HepG2 (cell line): Measurements from ENCODE around the gene TAMALIN. TPM values are rescaled to one million over a fixed set of nuclear protein-coding genes. Genes with fewer than 3 reads are reported as not detected.
A peak's percentile ranks its signal among the peaks of the same experiment; 100 is the strongest.

Experiments
- ATAC-seq: fragments of 200-7000 bp; cut with Tn5 transposase; 3 replicates; pipeline ENCODE4 v1.9.1; 2020; ENCODE audit warnings: mild to moderate bottlenecking, moderate library complexity
- BruUV-seq: library from RNA; stranded (reverse); fragments of 400-500 nt; replicated peaks from 2 replicates; lab custom pipeline; 2021; lab: Mats Ljungman, UMichigan
- CTCF ChIA-PET: fragments of 300-600 bp; formaldehyde crosslinking; extraction: SDS; loops from one replicate; lab custom pipeline; 2021; ENCODE audit warnings: low total read pairs, inconsistent platforms, low intra/inter-chr PET ratio; lab: Yijun Ruan, JAX
- POLR2A ChIA-PET: fragments of 350-600 bp; sonication (Branson Sonifier 250); formaldehyde crosslinking; loops from one replicate; lab custom pipeline; 2020; ENCODE audit warnings: antibody characterized with exemption, inconsistent platforms; lab: Yijun Ruan, JAX
- DNase-seq: peaks from one replicate; pipeline ENCODE4 v3.0.0-alpha.2; 2015; ENCODE audit warnings: low spot score
- FAIRE-seq: peaks from 3 replicates; lab custom pipeline; 2011; peaks lifted over from hg19 to GRCh38; lab: Jason Lieb, UNC
- H2AFZ ChIP-seq: one replicate; pipeline ENCODE4 v1.6.1; 2011; ENCODE audit warnings: low read length, inconsistent platforms
- H3K27ac ChIP-seq: fragments of 300-600 bp; 3 replicates; pipeline ENCODE4 v1.8.0; 2011; ENCODE audit warnings: mixed run types, mild to moderate bottlenecking, mixed read lengths, low read length, inconsistent platforms; ENCODE audit not compliant: insufficient read depth; ENCODE audit errors: extremely low read length
- H3K27me3 ChIP-seq, 2 experiments: fragments of 200-600 bp in 1 of 2; 2 replicates in 1 of 2; 3 replicates in 1 of 2; pipeline versions ENCODE4 v1.6.0 to v1.8.0; 2011; ENCODE audit warnings: low read length in 2 of 2, mild to moderate bottlenecking in 2 of 2, moderate library complexity in 2 of 2, inconsistent platforms in 1 of 2; ENCODE audit not compliant: insufficient read depth in 2 of 2, control insufficient read depth in 1 of 2
- H3K36me3 ChIP-seq, 2 experiments: fragments of 200-600 bp in 1 of 2; replicated peaks in 1 of 2; 2 replicates in 1 of 2; 3 replicates in 1 of 2; pipeline versions ENCODE4 v1.5.1 to v1.8.0; 2011; ENCODE audit warnings: low read length in 2 of 2, inconsistent platforms in 1 of 2; ENCODE audit not compliant: insufficient read depth in 2 of 2, control insufficient read depth in 1 of 2
- H3K4me1 ChIP-seq: 2 replicates; pipeline ENCODE4 v1.5.1; 2012; ENCODE audit warnings: low read length, inconsistent platforms; ENCODE audit not compliant: insufficient read depth
- H3K4me2 ChIP-seq: 2 replicates; pipeline ENCODE4 v1.6.0; 2011; ENCODE audit warnings: low read depth, low read length, inconsistent platforms
- H3K4me3 ChIP-seq, 3 experiments: fragments of 200-600 bp in 1 of 3; sonication (generic), shearing (Covaris generic) in 1 of 3; replicated peaks in 1 of 3; 2 replicates each; pipeline ENCODE4 v1.5.1; 2011 to 2016; ENCODE audit warnings: low read length in 3 of 3, inconsistent platforms in 2 of 3, low read depth in 2 of 3, mild to moderate bottlenecking in 2 of 3, control low read depth in 1 of 3, mixed read lengths in 1 of 3; ENCODE audit not compliant: insufficient read depth in 1 of 3
- H3K79me2 ChIP-seq: one replicate; pipeline ENCODE4 v1.6.1; 2011; ENCODE audit warnings: low read length, inconsistent platforms; ENCODE audit not compliant: insufficient read depth
- H3K9ac ChIP-seq: 2 replicates; pipeline ENCODE4 v1.6.0; 2011; ENCODE audit warnings: mild to moderate bottlenecking, low read depth, low read length, inconsistent platforms; ENCODE audit not compliant: insufficient read depth
- H3K9me3 ChIP-seq: 2 replicates; pipeline ENCODE4 v1.5.1; 2012; ENCODE audit warnings: mild to moderate bottlenecking, low read length
- H4K20me1 ChIP-seq: 2 replicates; pipeline ENCODE4 v1.6.0; 2011; ENCODE audit warnings: inconsistent platforms, mild to moderate bottlenecking, low read length, moderate library complexity; ENCODE audit not compliant: insufficient read depth
- FOXO1 ChIP-seq: sonication (generic); formaldehyde crosslinking; IDR thresholded peaks from 2 replicates; pipeline ENCODE4 v1.4.0; 2020; ENCODE audit warnings: missing genetic modification reagents
- GABPB1 ChIP-seq: IDR thresholded peaks from 2 replicates; pipeline ENCODE4 v1.6.1; 2016; ENCODE audit warnings: mild to moderate bottlenecking, missing genetic modification reagents, moderate library complexity, missing compliant biosample characterization
- KDM2A ChIP-seq: sonication (generic); formaldehyde crosslinking; IDR thresholded peaks from 2 replicates; pipeline ENCODE4 v1.4.0; 2020; ENCODE audit warnings: low read depth, missing genetic modification reagents, borderline replicate concordance
- PHF8 ChIP-seq: sonication (generic); formaldehyde crosslinking; IDR thresholded peaks from 2 replicates; pipeline ENCODE4 v1.5.0; 2020; ENCODE audit warnings: missing genetic modification reagents
- RAD21 ChIP-seq: fragments of 450-650 bp; formaldehyde crosslinking; IDR thresholded peaks from 2 replicates; pipeline ENCODE4 v1.5.0; 2020; ENCODE audit warnings: mild to moderate bottlenecking
- RAD51 ChIP-seq: fragments of 450-650 bp; IDR thresholded peaks from 2 replicates; pipeline ENCODE4 v1.6.1; 2016; ENCODE audit warnings: borderline replicate concordance
- SP1 ChIP-seq, 2 experiments: fragments of 450-650 bp in 1 of 2; sonication (generic) in 1 of 2; formaldehyde crosslinking in 1 of 2; IDR thresholded peaks; 2 replicates each; pipeline versions ENCODE4 v1.4.0 to v1.6.1; 2016 to 2020; ENCODE audit warnings: missing genetic modification reagents in 1 of 2
- SP4 ChIP-seq: sonication (generic); formaldehyde crosslinking; IDR thresholded peaks from 2 replicates; pipeline ENCODE4 v1.8.1; 2023; ENCODE audit warnings: mild to moderate bottlenecking, missing genetic modification reagents
- SPEN ChIP-seq: sonication (generic); formaldehyde crosslinking; IDR thresholded peaks from 2 replicates; pipeline ENCODE4 v1.5.1; 2020; ENCODE audit warnings: low read depth, mild to moderate bottlenecking, missing genetic modification reagents
- TEAD3 ChIP-seq: optimal IDR thresholded peaks from 2 replicates; pipeline ENCODE3; 2016; ENCODE audit warnings: borderline replicate concordance
- ZFP90 ChIP-seq: sonication (generic); formaldehyde crosslinking; IDR thresholded peaks from 2 replicates; pipeline ENCODE4 v1.8.0; 2022; ENCODE audit warnings: missing genetic modification reagents, mild to moderate bottlenecking, inconsistent platforms, borderline replicate concordance
- ZNF33B ChIP-seq: sonication (generic); formaldehyde crosslinking; IDR thresholded peaks from 2 replicates; pipeline ENCODE4 v1.5.1; 2020; ENCODE audit warnings: mild to moderate bottlenecking, missing genetic modification reagents
- ZNF512B ChIP-seq: sonication (generic); formaldehyde crosslinking; IDR thresholded peaks from 2 replicates; pipeline ENCODE4 v1.5.1; 2020; ENCODE audit warnings: missing genetic modification reagents, mild to moderate bottlenecking, borderline replicate concordance
- ZNF724P ChIP-seq: sonication (generic); formaldehyde crosslinking; IDR thresholded peaks from 2 replicates; pipeline ENCODE4 v1.8.0; 2022; ENCODE audit warnings: missing genetic modification reagents, borderline replicate concordance
- WGBS: methylation state at CpG from one replicate; pipeline ENCODE4 v1.1.6; 2017; ENCODE audit warnings: low lambda C conversion rate; 5-methylcytosine and 5-hydroxymethylcytosine counted together
- in situ Hi-C: cut with HindIII; loops from 2 replicates; pipeline ENCODE4 v1.10.0; 2017; ENCODE audit warnings: low pct_unique_long_range_greater_than_20kb; ENCODE audit not compliant: extremely low pct_ligation_motif_present
- intact Hi-C: fragments of 100-400 bp; cut with micrococcal nuclease; formaldehyde crosslinking; loops from one replicate; pipeline ENCODE4 v1.10.0; 2022; ENCODE audit not compliant: unreplicated experiment
- polyA plus RNA-seq, 8 experiments: library from polyadenylated mRNA; depleted of rRNA in 3 of 8; stranded (reverse) in 7 of 8; unstranded in 1 of 8; fragments of >200 nt; fragmentation: Illumina TruSeq in 4 of 8; extraction: Trizol in 4 of 8; gene quantifications; 2 replicates each; pipeline versions ENCODE4 v1.2.1 to v1.2.3, GENCODE V29; 2011 to 2016; ENCODE audit warnings: low read depth in 4 of 8, missing spikeins in 1 of 8, mixed read lengths in 1 of 8; ENCODE audit not compliant: insufficient read depth in 1 of 8
- total RNA-seq, 5 experiments: library from RNA; depleted of rRNA; stranded (reverse); fragments of >200 nt; fragmentation: Illumina TruSeq; extraction: Trizol; gene quantifications; 2 replicates each; pipeline ENCODE4 v1.2.3, GENCODE V29; 2016; ENCODE audit warnings: low read depth in 1 of 5
- TF ChIP-seq, protein P1 (sequence below): IDR thresholded peaks from 2 replicates; pipeline ENCODE4 v1.4.0; 2020; ENCODE audit warnings: mild to moderate bottlenecking, missing genetic modification reagents

Gene TAMALIN
- total and polyA plus RNA-seq, 2 of the 13 experiments (the other 11 are each of a cell fraction or from before 2014, with no cell fraction given) = 2.9 to 10.9 TPM

- TF ChIP-seq ZNF724P (CRISPR knock-in tag) = peak; percentile 38; the same call in 1 of the 2 replicates
- TF ChIP-seq ZNF512B (CRISPR knock-in tag) = no peak
- TF ChIP-seq SP1 (IDR thresholded peaks at IDR 0.05) = no peak
- no peak for TF ChIP-seq SP1 (CRISPR knock-in tag; IDR thresholded peaks at IDR 0.05)
- TF ChIP-seq TEAD3 = peak; percentile 46
- TF ChIP-seq FOXO1 = no peak
- TF ChIP-seq RAD51 = no peak
- TF ChIP-seq ZFP90 = no peak
- TF ChIP-seq SP4 = 0 out of 2 replicates have a peak, but pooled peaks have one; percentile 27
These were observed 14.0 kb downstream of the TAMALIN start (continued) for GRCh38 chr12:52020539-52021336.

- FAIRE-seq (no peak), DNase-seq (peak; percentile 36), ATAC-seq (peak; percentile 60)
- no peaks in the 10 kb centered on the region for H3K36me3 ChIP-seq
- peak overlapping the region; percentile 17; the same call in 1 of the 2 replicates for H3K9ac ChIP-seq
- H3K4me2 ChIP-seq = peak overlapping the region; percentile 93
- H3K27me3 ChIP-seq = no peaks in the 10 kb centered on the region; a peak in 1 of 5 replicates
- ChIA-PET POLR2A (interaction anchor here (0.6 to 4.0 kb wide), 6 partner anchors 12 to 46 kb away, joined by 3 to 45 read pairs (median 4); partner anchors contain the start of genes NR4A1 and TAMALIN), CTCF (interaction anchor here (2.2 to 8.0 kb wide), 2 partner anchors 20 to 30 kb away, joined by 9 to 99 read pairs; no protein-coding TSS in a partner anchor)
- H4K20me1 ChIP-seq = no peaks in the 10 kb centered on the region
- intact Hi-C loops (no loop called here), in situ Hi-C loops (no loop called here)
- H3K4me1 ChIP-seq = peaks cover 63% of the 10 kb centered on the region
- no peaks in the 10 kb centered on the region for H3K9me3 ChIP-seq
- no TSS peak for BruUV-seq
- peak overlapping the region; percentile 57 to 85 (median 63) for H3K4me3 ChIP-seq
- 0% methylated on average over 4 of the region's 14 CpGs for WGBS
- H3K79me2 ChIP-seq = no peaks in the 10 kb centered on the region
- H3K27ac ChIP-seq = no peak overlapping the region
- H2AFZ ChIP-seq = no peak overlapping the region
- TF ChIP-seq, protein P1, sequence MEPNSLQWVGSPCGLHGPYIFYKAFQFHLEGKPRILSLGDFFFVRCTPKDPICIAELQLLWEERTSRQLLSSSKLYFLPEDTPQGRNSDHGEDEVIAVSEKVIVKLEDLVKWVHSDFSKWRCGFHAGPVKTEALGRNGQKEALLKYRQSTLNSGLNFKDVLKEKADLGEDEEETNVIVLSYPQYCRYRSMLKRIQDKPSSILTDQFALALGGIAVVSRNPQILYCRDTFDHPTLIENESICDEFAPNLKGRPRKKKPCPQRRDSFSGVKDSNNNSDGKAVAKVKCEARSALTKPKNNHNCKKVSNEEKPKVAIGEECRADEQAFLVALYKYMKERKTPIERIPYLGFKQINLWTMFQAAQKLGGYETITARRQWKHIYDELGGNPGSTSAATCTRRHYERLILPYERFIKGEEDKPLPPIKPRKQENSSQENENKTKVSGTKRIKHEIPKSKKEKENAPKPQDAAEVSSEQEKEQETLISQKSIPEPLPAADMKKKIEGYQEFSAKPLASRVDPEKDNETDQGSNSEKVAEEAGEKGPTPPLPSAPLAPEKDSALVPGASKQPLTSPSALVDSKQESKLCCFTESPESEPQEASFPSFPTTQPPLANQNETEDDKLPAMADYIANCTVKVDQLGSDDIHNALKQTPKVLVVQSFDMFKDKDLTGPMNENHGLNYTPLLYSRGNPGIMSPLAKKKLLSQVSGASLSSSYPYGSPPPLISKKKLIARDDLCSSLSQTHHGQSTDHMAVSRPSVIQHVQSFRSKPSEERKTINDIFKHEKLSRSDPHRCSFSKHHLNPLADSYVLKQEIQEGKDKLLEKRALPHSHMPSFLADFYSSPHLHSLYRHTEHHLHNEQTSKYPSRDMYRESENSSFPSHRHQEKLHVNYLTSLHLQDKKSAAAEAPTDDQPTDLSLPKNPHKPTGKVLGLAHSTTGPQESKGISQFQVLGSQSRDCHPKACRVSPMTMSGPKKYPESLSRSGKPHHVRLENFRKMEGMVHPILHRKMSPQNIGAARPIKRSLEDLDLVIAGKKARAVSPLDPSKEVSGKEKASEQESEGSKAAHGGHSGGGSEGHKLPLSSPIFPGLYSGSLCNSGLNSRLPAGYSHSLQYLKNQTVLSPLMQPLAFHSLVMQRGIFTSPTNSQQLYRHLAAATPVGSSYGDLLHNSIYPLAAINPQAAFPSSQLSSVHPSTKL (CRISPR knock-in tag) = peak; percentile 34; the same call in 1 of the 2 replicates
- TF ChIP-seq SPEN (CRISPR knock-in tag) (no peak), ZNF33B (no peak), KDM2A (peak; percentile 32; the same call in 1 of the 2 replicates), RAD21 (no peak), PHF8 (CRISPR knock-in tag) (peak; percentile 33; the same call in 1 of the 2 replicates), ZFP90 (no peak), GABPB1 (CRISPR knock-in tag) (no peak)
These were observed 16.1 kb downstream of the TAMALIN start for GRCh38 chr12:52022841-52023181.
